ENCODE measurements around the gene GADD45GIP1.

GADD45GIP1 gene

GRCh38 chr19:12975221-12975741 lies 18.3 kb upstream of the GADD45GIP1 start:
- Histone ChIP-seq H4K20me1 (no peaks in the 10 kb centered on the region), H3K27me3 (no peaks in the 10 kb centered on the region), H3K4me1 (peaks cover 19 to 37% (median 34%) of the 10 kb centered on the region in 10 experiments), H3K4me3 (no peak overlapping the region), H3K27ac (peak overlapping the region in 9 of 11 experiments; percentile 42 to 79 (median 73); a peak in 17 of 22 replicates), H3K36me3 (no peaks in the 10 kb centered on the region), H3K9me3 (replicated peaks in 1 of 11) (no peaks in the 10 kb centered on the region), H3K4me2 (peak overlapping the region in 10 of 11 experiments; percentile 62 to 85 (median 74); a peak in 20 of 22 replicates), H3K9ac (peak overlapping the region in 8 of 11 experiments; percentile 44 to 71 (median 58); a peak in 16 of 22 replicates)
- no peak for TF ChIP-seq Cebpa-rat (IDR thresholded peaks at IDR 0.05)

DNA sequence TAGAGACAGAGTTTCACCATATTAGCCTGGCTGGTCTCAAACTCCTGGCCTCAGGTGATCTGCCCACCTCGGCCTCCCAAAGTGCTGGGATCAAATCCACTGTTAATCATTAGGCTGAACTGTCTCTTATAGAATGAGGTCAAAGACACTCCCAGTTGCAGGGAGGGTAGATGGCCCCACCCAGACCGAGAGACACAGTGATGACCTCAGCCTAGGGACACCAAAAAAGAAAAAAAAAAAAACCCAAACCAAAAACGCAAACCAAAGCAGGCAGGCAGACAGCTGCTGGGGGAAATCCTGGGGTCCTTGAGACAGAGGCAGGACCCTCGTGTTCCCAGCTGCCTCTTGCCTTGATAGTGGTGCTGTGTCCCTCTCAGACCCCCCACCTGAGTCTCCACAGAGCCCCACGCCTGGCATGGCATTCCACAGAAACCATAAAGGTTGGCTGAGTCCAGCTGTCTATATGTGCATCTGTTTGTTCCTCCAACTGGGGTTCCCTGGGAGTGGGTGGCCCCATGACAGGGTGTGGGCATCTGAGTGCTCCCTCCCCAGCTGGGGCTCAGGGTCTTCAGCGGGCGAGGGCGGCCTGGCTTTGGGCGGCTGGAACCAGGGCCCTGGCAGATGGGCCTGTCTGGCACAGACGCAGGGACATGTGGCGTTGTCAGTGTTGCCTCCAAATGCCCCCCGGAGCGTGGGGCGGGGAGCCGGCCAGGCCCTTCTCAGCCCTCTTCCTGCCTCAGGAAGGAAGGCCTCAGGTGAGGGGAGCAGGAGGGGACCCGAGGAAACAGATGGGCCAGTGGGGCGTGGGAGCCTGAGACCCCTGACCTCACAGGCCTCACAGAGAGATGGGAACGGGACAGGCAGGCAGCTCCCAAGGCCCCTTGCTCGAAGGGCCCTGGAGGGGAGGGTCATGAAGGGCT lies 17.5 kb upstream of the GADD45GIP1 start:
- Histone ChIP-seq H4K20me1 (no peaks in the 10 kb centered on the region), H3K9ac (peak overlapping the region in 9 of 11 experiments; percentile 28 to 71 (median 56); a peak in 18 of 22 replicates), H3K4me3 (no peak overlapping the region), H3K9me3 (replicated peaks in 1 of 11) (no peaks in the 10 kb centered on the region), H3K27ac (peak overlapping the region in 9 of 11 experiments; percentile 42 to 79 (median 73); a peak in 18 of 22 replicates), H3K4me1 (peaks cover 19 to 34% (median 27%) of the 10 kb centered on the region in 10 experiments), H3K4me2 (peak overlapping the region; percentile 34 to 85 (median 72)), H3K36me3 (no peaks in the 10 kb centered on the region), H3K27me3 (no peaks in the 10 kb centered on the region)
- TF ChIP-seq Cebpa-rat (IDR thresholded peaks at IDR 0.05) = no peak

DNA sequence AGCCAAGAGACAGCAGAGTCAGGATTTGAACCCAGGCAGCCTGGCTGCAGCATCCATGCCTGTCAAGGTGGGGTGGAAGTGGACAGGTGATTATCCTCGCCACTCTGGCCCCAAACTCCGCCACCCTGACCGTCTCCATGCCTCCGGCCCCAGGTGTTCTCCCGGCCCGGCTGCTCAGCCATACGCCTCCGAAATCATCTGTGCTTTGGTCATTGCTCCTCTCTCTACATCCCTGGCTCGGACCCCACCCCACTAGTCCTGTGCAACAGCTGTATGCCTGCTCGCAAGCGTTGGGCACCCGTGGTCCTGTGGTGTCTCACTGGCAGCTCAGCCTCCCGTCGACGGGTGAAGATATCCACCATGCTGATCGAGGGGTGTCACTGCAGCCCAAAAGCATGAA lies 16.2 kb upstream of the GADD45GIP1 start:
- H3K27ac ChIP-seq = peak overlapping the region in 8 of 11 experiments; percentile 24 to 66 (median 48); a peak in 11 of 22 replicates
- no peaks in the 10 kb centered on the region for H3K36me3 ChIP-seq
- no peak overlapping the region for H3K4me3 ChIP-seq
- TF ChIP-seq Cebpa-rat (IDR thresholded peaks at IDR 0.05) = no peak
- peak overlapping the region in 4 of 11 experiments; percentile 10 to 41 (median 30); a peak in 3 of 22 replicates for H3K9ac ChIP-seq
- peak overlapping the region; percentile 34 to 85 (median 72); a peak in 21 of 22 replicates for H3K4me2 ChIP-seq
- H3K9me3 ChIP-seq (replicated peaks in 1 of 11) = no peaks in the 10 kb centered on the region
- H3K4me1 ChIP-seq = peaks cover 19 to 36% (median 27%) of the 10 kb centered on the region in 10 experiments
- H3K27me3 ChIP-seq = no peaks in the 10 kb centered on the region
- H4K20me1 ChIP-seq = no peaks in the 10 kb centered on the region

- TF ChIP-seq Cebpa-rat (IDR thresholded peaks at IDR 0.05) = no peak
Measured at GRCh38 chr19:12970070-12970820, 13.2 kb upstream of the GADD45GIP1 start.

DNA sequence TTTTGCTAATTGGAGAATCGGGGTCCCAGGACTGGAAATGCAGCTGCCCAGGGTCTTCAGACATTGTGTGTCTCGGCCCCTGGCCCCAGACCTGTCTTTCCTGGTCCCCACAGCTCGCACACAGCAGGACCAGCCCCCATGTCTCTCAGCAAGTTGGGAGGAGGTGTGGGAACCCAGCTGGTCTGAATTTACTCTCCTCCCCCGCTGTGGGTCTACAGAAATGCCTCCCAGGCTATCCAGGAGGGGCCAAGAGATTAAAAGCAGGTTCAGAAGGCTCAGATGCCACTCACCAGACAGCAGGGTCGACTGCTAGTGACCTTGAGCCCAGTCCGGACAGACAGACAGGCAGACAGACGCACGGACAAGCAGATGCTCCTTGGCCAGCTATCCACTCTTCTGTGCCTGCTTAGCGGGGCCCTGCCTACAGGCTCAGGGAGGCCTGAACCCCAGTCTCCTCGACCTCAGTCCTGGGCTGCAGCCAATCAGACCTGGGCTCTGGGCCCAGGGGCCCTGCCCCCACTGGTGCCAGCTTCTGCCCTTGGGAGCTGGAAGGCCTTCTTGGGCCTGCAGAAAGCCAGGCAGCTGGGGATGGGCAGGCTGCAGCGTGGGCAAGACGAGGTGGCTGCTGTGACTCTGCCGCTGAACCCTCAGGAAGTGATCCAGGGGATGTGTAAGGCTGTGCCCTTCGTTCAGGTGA lies 12.4 kb upstream of the GADD45GIP1 start, which contains the start of gene DAND5:
TSS of gene DAND5 (plus strand) at position 285 of the 697 bp plus-strand sequence. CDS start at position 370, 85 bp downstream.
- no peak within 1 kb of the TSS for H3K4me3 ChIP-seq
- no peaks in the 10 kb centered on the region for H3K9me3 ChIP-seq (replicated peaks in 1 of 11)
- peak within 1 kb of the TSS in 3 of 11 experiments; percentile 9 to 33 (median 20); a peak in 3 of 22 replicates for H3K27ac ChIP-seq
- peak within 1 kb of the TSS in 2 of 11 experiments; percentile 28 to 30; a peak in 3 of 22 replicates for H3K9ac ChIP-seq
- H3K4me1 ChIP-seq = peaks cover 14 to 31% (median 26%) of the 10 kb centered on the region in 10 experiments
- TF ChIP-seq Cebpa-rat (IDR thresholded peaks at IDR 0.05) = no peak
- H3K4me2 ChIP-seq = no peak within 1 kb of the TSS; a peak in 1 of 22 replicates
- H3K36me3 ChIP-seq = no peaks in the 10 kb centered on the region
- H4K20me1 ChIP-seq = no peaks in the 10 kb centered on the region
- no peaks in the 10 kb centered on the region for H3K27me3 ChIP-seq

More at GRCh38 chr19:12970070-12970820, 13.2 kb upstream of the GADD45GIP1 start:
- H3K4me2 ChIP-seq = no peak overlapping the region; a peak in 1 of 22 replicates
- no peak overlapping the region for H3K27ac ChIP-seq
- no peaks in the 10 kb centered on the region for H3K36me3 ChIP-seq
- H4K20me1 ChIP-seq = no peaks in the 10 kb centered on the region
- H3K9me3 ChIP-seq (replicated peaks in 1 of 11) = no peaks in the 10 kb centered on the region
- peaks cover 19 to 36% (median 31%) of the 10 kb centered on the region in 10 experiments for H3K4me1 ChIP-seq
- 0 out of 22 replicates have a peak overlapping the region, but pooled peaks of 1 of the 11 experiments have one; percentile 28 for H3K9ac ChIP-seq
- H3K27me3 ChIP-seq = no peaks in the 10 kb centered on the region
- H3K4me3 ChIP-seq = no peak overlapping the region

DNA sequence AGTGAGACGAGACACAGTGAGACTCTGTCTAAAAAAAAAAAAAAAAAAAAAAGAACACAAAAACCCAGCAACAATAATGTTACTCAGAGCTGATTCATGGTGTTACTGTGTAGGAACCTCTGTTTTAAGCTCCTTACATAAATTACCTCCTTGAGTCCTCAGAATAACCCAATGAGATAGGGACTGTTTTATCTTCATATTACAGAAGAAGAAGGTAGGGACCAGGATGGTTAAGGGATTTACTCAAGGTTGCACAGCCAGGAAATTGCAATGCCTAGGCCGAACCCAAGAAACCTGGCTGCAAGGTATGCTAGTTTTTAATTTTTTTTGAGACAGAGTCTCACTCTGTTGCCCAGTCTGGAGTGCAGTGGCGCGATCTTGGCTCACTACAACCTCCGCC lies 10.9 kb upstream of the GADD45GIP1 start:
- Histone ChIP-seq H4K20me1 (no peaks in the 10 kb centered on the region), H3K4me1 (peaks cover 0 to 18% (median 11%) of the 10 kb centered on the region in 10 experiments; a peak in 12 of 20 replicates), H3K36me3 (no peaks in the 10 kb centered on the region), H3K27me3 (no peaks in the 10 kb centered on the region), H3K27ac (no peak overlapping the region), H3K9me3 (replicated peaks in 1 of 11) (no peaks in the 10 kb centered on the region), H3K4me2 (no peak overlapping the region), H3K4me3 (no peak overlapping the region), H3K9ac (no peak overlapping the region)
- TF ChIP-seq Cebpa-rat (IDR thresholded peaks at IDR 0.05) = no peak

DNA sequence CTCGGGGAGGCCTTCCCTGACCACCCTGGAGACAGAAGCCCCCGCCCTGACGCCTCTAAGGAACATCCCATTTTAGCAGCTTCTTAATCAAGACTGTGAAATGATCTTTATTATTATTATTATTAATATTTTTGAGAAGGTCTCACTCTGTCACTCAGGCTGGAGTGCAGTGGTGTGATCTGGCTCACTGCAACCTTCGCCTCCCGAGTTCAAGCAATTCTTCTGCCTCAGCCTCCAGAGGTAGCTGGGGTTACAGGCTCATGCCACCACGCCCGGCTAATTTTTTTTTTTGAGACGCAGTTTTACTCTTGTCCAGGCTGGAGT lies 8.8 kb upstream of the GADD45GIP1 start:
- Histone ChIP-seq H3K27ac (peak overlapping the region in 3 of 11 experiments; percentile 46 to 61 (median 55); a peak in 3 of 22 replicates), H3K9me3 (replicated peaks in 1 of 11) (no peaks in the 10 kb centered on the region), H3K9ac (peak overlapping the region in 8 of 11 experiments; percentile 64 to 76 (median 72); a peak in 13 of 22 replicates), H3K27me3 (no peaks in the 10 kb centered on the region), H4K20me1 (no peaks in the 10 kb centered on the region), H3K36me3 (no peaks in the 10 kb centered on the region), H3K4me3 (peak overlapping the region in 6 of 10 experiments; percentile 46 to 68 (median 55); a peak in 6 of 20 replicates), H3K4me1 (peaks cover 0 to 18% (median 11%) of the 10 kb centered on the region in 10 experiments; a peak in 12 of 20 replicates), H3K4me2 (peak overlapping the region; percentile 79 to 99 (median 89))
- no peak for TF ChIP-seq Cebpa-rat (IDR thresholded peaks at IDR 0.05)
